HG03442 (cell line): ENCODE results near the gene STKLD1.
"Not testable (repeated sequence)": the region's sequence is repeated elsewhere in the genome, so short reads cannot be mapped to it uniquely, and the experiment has no call there.

ENCODE experiments used
- ATAC-seq: cut with Tn5 transposase; IDR thresholded peaks from one replicate; pipeline ENCODE4 v1.9.1; 2021; ENCODE audit warnings: mild to moderate bottlenecking, moderate library complexity; ENCODE audit not compliant: unreplicated experiment

The STKLD1 gene

DNA sequence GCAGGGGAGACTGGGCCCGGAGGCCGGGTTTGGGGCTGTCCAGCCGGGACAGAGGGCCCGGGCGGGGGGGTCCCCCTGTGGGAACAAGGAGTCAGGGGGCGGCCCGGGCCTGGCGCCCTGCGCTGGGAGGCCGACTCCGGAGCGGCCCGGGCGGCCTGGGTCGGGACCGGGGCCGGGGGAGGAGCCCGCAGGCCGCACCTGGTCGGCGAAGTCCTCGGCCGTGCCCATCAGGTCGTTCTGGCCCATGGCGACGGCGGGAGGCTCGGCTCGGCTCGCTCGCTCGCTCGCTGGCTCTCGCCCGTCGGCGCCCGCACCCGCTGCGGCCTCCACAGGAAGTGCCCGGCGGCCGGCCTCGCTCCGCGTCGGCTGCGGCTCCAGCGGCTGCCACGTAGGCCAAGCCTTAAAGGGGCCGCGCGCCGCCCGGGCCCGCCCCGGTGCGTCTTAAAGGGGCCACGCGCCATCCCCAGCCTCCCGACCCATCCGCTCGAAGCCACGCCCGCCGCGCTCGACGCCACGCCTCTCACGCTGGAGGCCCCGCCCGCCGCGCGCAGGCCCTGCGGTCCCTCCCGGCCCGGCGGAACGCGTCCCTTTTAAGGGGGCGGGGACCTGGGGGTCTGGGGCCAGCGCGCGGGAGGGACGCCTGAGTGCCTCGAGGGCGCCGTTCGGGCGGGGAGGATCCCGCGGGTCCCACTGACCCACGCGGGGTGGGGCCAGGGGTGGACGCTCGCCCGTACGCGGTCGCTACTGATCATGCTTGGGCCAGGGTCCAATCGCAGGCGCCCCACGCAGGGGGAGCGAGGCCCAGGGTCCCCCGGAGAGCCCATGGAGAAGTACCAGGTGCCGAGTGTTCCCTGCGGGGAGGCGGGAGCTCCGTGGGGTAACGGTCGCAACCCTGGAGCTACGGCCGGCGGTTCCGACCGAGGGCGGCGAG is at the start of gene STKLD1, which contains the start of gene SURF4:
Gene STKLD1, plus strand, starts transcription at position 643 of the 931 bp plus-strand sequence. Its CDS starts 108 bp downstream, at position 751.
Gene SURF4, minus strand, starts transcription at position 337 of the 931 bp plus-strand sequence. Its CDS starts 91 bp downstream, at position 246.
- peak; percentile 88 for ATAC-seq

DNA sequence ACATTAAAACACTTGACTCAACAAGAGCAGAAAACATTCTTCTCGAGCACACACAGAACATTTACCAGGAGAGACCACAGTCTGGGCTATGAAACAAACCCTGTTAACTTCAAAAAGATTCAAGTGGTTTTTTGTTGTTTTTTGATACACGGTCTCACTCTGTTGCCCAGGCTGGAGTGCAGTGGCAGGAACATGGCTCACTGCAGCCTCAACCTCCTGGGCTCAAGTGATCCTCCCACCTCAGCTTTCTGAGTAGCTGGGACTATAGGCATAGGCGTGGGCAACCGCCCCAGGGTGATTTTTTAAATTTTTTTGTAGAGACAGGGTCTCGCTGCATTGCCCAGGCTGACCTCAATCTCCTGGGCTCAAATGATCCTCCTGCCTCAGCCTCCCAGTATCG is 49.1 kb upstream of the STKLD1 start:
- ATAC-seq: not testable (repeated sequence)

DNA sequence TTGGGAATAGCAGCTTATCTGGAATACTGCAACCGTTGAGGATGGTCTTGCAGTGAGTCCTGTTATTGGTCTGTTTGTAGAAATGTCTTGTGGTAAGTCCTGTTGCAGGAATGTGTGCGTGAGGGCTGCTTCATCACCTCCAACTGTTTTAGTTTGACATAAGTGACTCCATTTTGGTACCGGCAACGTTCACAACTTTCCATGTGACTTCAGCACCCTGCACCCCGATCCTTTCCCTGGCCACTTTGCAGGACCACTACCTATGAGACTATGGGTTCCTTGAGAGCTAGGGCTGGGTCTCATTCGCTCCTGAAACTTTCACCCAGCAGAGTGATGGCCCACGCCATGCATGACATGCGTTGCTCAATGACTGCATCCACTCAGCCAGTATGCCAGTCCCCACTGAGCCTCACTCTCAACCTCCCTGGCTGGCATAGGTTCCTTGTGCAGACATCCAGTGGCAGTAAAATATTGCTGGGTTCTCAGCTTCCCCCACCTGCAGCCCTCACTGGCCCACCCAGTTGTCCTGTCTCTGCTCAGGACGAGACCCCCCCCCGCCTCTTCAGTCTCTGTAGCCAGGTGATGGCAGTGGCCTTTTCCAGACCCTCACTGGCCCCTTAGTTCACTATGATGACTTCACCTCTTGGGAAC is 48.2 kb upstream of the STKLD1 start:
- no peak for ATAC-seq

DNA sequence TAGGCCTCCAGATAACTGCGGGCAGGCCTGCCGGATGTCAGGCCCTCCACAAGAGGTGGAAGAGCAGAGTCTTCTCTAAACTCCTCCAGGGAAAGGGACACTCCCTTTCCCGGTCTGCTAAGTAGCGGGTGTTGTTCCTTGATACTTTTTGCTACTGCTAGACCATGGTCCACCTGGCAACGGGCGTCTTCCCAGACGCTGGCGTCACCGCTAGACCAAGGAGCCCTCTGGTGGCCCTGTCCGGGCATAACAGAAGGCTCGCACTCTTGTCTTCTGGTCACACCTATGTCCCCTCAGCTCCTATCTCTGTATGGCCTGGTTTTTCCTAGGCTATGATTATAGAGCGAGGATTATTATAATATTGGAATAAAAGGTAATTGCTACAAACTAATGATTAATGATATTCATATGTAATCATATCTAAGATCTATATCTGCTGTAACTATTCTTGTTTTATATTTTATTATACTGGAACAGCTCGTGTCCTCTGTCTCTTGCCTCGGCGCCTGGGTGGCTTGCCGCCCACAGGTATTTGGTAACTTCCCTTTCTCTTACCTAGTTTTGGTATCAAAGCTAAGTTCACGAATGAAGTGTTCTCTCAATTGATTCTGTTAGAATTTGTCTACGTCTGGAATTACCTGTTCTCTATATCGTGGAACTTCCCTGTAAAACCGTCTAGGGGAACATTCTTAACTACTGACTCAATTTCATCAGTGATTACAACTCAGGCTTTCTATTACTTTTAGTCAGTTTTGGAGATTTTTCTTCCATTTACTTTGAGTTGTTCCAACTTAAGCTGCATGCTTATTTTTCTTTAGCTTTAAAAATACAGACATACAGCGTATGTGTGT is 46.6 kb upstream of the STKLD1 start:
- not testable (repeated sequence) for ATAC-seq

DNA sequence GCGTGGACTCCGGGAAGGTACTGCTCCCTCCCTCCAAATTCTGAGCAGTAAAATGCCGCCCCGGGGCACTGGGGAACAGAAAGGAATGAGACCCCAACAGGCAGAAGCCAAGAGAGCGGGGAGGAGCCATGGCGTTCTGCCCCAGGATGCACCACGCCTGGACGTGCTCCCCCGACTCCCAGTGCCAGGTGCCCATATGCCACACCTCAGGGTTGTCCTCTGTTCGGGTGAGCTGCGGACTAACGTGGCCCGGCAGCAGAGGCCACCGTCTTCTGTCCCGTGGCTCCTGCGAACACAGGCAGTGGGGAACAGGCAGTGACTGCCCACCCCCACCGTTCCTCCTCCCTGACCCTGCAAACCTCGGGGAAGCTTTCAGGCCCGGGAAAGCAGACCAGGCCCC is 44.9 kb upstream of the STKLD1 start:
- no peak for ATAC-seq

DNA sequence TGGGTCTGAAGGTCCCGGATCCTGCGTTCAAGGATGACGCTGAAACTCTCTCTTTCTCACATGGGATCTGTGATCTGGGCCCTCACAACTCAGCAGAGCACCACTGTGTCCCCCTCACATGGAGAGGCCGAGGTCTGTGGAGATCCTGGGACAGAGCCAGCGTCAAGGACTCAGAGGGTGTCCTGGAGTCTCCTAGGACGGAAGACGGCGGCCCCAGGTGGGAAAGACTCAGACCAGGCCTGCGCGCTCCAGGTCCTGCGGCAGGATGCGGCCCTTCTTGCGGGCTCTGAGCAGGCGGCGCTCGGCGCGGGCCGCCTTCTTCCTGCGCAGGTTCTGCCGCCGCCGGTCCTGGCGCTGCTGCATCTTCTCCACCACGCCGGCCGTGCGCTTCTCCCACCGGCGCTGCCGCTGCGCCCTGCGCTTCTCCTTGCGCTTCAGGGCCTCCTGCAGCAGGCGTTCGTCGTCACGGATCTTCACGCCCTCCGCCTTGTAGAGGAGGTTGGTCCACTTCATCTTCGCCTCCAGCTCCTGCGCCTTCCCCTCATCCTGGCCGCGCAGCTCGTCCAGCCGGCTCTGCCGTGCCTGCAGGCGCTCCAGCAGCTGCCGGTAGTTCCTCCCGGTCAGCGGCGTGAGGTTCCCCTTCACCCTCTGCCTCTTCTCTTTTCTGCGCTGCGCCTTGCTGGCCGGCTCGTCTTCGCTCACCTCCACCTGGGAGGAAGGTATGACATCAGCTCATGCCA is 44.4 kb upstream of the STKLD1 start:
- ATAC-seq: no peak

DNA sequence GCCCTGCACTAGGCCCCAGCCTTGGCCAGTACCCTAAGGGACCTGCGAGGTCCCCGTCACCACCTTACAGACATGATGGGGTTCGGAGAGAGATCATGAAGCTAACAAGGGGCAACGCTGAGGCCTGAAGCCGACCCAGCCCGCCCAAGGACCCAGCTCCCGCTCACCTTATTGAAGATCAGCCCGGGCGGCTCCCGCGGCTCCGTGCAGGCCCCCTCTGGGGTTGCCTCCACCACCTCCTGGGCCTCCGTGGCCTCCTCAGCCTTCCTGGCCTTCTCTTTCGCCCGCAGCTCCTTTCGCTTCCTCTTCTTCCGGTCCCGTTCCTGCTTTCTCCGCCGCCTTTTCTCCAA is 43.8 kb upstream of the STKLD1 start:
- ATAC-seq: no peak

DNA sequence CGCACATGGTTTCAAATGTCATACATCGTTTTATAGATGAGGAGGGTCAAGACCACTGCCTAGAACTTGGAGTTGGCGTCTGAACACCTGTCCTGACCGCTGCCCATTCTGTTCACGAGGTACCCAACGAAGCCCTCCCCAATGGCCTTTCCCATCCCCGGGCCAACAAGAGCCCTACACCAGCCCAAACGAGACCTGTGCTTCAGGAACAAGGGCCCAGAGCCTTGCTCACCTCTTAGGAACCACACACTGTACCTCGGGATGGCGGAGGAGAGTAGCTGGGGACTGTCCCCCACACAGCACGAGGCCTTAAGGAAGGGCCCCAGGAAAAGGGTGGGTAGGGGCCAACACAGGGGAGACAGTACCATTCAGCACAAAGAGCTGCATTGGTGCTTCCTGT is 43.2 kb upstream of the STKLD1 start:
- no peak for ATAC-seq

DNA sequence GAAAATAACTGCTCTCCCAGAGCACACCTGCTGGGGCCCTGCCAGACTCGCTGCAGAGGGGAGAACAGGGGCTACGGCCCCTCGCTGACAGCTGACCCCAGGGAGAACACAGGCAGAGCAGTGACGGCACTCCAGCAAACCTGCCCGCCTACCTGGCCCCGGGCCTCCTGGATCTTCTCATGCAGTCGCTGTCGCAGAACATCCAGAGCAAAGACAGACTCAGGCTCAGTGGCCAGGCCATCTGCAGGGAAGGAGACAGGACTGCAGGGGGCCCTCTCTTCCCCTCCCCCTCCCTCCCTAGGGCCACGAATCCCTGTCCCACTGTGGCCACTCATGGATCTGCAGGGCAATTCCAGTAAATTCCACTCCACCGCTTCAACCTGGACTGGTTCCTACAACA is 42.6 kb upstream of the STKLD1 start:
- no peak for ATAC-seq

DNA sequence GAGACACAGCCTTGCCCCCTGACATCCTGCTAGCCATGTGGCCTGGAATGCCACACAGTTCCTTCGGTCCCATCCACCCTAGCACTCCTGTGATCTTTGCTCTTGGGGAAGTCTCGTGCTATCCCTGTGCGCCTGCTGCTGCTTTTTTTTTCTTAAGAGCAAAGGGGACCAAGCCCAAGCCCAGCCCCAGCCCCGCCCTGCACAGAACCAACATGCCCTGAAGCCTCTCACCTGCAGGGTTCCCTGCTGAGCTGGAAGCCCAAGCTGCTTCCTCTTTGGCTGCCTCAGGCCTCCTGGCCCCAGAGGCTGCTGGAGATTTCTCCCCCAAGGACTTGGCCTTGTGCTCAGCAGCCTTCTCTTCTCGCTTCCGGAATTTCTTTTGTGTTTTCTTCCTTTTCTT is 42.0 kb upstream of the STKLD1 start:
- no peak for ATAC-seq

DNA sequence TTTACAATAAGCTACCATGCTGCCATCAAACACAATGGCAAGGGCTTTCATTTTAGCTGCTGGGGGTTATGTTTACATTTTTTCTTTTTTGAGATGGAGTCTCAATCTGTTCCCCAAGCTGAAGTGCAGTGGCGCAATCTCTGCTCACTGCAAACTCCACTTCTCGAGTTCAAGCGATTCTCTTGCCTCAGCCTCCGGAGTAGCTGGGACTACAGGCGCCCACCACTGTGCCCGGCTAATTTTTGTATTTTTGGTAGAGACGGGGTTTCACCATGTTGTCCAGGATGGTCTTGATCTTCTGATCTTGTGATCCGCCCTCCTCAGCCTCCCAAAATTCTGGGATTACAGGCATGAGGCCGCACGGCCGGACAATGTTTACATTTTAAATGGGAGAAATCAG is 41.3 kb upstream of the STKLD1 start:
- not testable (repeated sequence) for ATAC-seq

DNA sequence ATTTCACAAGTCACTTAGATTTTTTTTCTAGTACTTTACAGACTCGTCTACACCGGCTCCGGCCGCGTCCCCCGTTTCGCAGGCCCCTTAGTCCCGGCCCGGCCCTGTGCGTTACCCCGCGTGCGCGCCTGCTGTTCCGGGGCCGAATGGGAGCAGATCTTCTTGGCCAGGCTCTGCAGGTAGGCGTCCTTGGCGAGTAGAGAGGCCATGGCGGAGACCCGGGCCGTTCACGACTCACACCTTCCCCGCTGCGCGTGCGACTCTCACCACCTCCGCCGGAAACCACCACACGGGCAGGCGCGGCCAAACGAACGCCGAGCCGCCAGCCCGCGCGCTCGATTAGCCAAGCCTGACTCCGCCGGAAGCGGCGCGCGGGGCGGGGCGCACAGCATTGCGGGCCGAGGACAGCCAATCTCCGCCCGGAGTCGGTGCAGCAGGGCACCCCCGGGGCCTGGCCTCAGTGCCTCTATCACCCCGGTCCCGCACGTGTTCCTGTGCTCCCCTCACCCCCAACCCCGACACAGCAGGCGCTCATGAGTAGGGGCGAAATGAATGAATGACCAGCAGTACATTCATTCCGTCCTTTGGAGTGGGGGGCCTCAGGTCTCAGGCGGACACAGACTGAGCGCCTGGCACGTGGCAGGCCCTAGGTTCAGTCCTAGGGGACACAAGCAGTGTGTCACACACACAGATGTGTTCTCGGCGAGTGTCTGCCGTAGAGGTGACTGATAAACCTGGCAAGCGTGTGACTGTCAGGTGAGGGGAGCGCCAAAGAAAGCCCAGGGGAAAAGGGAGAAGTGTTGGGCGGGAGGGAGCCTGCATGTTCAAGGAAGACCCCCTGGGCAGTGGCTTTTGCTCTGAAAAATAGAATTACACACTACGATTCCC is 40.0 kb upstream of the STKLD1 start, which contains the start of gene SURF6:
Gene SURF6, minus strand, starts transcription at position 265 of the 888 bp plus-strand sequence. Its CDS starts 56 bp downstream, at position 209.
- ATAC-seq: peak; percentile 84

DNA sequence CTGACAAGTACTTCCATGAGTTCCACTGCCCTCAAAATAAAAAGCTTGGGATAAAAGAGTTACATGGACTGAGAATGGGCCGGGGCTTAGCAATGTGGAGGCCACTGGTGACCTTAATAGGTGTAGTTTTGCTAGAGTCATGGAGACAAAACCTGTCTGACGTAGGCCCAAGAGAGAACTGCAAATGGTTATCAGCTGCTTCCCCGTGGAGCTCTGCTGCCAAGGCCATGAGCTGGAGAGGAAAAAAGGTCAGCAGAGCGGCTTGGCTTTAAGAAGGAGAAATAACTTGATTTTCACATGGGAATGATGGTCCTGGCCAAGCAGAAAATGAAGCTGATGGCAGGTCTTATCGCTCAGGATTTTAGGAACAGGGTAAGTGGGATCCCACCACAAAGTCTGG is 36.5 kb upstream of the STKLD1 start:
- no peak for ATAC-seq

DNA sequence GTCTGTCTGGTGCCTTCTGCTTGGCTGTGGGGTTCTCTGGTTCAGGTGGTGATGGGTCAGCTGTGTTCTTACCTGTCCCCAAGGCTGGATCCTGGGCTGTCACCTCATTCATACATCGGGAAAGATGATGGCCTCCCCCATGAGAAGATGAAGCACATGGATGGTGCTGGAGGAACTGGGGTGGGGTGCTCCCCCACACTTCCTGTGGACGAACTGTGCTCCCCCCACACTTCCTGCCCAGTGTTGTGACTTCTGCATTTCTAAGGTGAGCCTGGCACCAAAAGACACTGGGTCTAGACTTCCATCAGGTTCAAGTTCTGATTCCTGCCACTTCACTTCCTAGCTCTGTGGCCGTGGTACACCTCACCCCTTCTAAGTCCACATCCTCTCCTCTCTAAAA is 35.9 kb upstream of the STKLD1 start:
- ATAC-seq: no peak

DNA sequence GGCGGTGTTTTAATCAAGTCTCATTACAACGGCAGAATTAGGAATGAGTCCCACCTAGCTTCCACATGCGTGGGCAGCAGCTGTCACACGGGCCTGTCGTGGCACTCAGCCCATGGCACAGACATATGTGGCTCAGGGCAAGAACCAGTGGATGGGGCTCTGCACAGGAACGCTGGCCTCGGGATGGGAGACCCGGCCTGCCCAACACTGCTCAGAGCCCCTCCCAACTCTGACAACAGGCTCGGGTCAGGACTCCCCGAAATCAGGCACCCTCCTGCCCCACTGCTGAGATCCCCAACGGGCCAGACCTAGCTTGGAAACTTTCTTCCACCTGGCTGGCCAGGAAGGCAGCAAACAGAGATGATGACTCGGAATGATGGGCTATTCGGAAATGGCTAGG is 35.2 kb upstream of the STKLD1 start:
- no peak for ATAC-seq

DNA sequence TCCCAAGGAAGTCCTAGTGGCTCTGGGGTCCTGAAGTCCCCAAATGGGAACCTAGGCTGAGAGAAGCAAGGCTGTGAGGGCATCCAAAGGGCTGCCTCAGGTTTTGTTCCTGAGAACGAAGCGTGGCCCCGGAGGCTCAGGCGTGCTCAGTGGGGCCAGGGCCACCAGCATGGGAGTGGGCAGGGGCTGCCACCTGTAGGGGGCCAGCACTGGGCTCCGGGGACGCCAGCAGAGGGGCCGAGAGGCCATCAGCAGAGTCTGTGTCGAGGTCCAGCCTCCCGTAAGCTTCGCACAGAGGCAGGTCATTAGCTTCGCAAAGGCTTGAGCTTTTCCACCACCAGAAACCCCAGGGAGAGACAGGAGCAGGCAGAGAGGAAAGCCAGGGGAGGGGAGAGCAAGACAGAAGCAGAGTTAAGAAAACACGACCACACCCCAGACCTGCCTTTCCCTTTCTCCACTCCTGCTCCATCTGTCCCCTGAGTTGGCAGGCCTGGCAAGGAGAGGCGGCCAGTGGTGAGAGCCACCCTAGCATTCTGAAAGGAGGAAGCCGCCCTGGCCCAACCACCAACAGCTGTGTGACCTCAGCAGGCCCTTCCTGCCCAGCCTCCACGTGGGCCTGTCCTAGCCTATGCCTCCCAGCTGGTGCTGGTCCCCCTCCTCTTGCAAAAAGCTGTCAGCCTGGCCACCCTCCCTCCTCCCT is 34.6 kb upstream of the STKLD1 start:
- ATAC-seq: no peak

DNA sequence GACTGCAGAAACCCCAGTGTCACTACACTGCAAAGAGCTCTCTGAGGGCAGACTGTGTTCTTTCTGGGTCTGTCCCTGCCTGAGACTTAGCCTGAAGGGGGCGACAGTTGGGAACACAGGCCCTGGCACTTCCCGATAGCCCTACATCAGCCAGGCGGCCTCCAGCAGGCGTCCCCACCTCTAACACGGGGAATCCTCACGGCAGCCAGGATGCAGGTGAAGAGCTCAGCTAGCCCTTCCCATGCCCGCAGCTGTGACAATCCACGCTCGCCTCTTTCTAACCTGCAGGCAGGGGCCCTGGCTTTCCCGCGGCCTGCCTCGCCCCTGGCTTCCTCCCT is 34.1 kb upstream of the STKLD1 start:
- no peak for ATAC-seq

DNA sequence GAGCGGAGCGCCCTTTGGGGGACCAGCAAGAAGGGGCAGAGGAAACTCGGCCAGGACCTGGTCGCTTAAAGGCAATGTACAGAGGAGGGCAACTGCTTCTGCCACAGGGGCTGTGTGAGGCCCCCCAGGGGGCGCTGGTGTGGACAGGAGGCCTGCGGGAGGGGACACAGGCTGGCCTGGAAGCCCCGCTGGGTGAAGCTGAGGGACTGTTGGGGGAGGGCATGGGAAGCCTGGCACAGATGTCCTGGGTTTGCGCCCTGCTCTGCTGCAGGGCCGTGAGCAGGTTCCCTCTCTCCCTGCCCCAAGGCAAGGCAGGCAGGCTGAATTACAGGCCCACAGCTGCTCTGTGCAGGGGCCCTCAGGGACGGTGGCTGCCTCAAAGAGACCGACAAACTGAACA is 33.6 kb upstream of the STKLD1 start:
- ATAC-seq: no peak

DNA sequence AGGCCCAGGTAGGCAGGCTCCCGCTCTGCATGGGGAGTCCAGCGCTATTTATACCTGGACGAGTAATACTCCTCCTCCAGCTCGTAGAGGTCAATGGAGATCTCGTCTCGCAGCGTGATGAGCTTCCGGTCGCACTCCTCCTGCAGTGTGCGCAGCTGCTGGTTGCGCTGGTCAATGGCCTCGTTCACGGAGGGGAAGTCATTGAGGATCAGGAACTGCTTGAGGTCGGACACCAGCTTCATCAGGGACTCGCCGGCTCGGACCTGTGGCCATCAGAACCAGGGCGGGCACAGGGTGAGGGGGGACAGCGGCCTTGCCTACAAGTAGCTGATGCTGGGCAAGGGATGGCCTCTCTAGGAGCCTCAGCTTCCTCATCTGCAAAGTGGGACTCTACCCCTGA is 32.1 kb upstream of the STKLD1 start:
- ATAC-seq: no peak
